Neural cell (in vitro differentiated cells): Measurements from ENCODE around the gene PRTFDC1.

Source experiments
- EZH2 ChIP-seq: fragments of 200-600, 300-800 bp; shearing (Covaris generic), sonication (generic); IDR thresholded peaks from 2 replicates; pipeline ENCODE4 v1.6.1; 2014; ENCODE audit warnings: antibody characterized with exemption, low read length, borderline replicate concordance, mild to moderate bottlenecking; ENCODE audit not compliant: insufficient read depth, poor library complexity, severe bottlenecking
- POLR2AphosphoS5 ChIP-seq: IDR thresholded peaks from 2 replicates; pipeline ENCODE4 v1.6.1; 2012
- TF ChIP-seq, protein P1 (sequence below): IDR thresholded peaks from 2 replicates; pipeline ENCODE4 v1.6.1; 2012; ENCODE audit warnings: borderline replicate concordance
- TF ChIP-seq, protein P2 (sequence below): fragments of 450-650 bp; IDR thresholded peaks from 2 replicates; pipeline ENCODE4 v1.5.1; 2014; ENCODE audit warnings: antibody characterized with exemption, mild to moderate bottlenecking, moderate library complexity; ENCODE audit not compliant: poor library complexity, severe bottlenecking

DNA sequence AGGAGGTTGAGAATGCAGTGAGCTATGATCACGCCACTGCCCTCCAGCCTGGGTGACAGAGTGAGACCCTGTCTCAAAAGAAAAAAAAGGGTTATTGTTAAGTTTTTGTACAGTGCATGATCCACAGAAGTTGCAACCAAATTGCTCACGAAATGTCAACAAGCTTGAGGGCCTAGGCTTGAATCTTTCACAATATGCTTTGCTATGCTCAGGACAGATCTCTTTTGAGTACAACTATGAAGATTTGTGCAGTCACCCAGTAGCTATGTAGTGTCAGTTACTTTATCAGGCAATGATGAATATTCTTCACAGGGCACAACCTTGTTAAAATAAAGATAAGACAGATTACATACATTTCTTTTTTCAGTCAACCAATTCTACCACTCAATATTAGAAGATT, 109.2 kb downstream of the PRTFDC1 start:
- TF ChIP-seq EZH2 (no peak), POLR2AphosphoS5 (no peak)
- TF ChIP-seq, protein P1, sequence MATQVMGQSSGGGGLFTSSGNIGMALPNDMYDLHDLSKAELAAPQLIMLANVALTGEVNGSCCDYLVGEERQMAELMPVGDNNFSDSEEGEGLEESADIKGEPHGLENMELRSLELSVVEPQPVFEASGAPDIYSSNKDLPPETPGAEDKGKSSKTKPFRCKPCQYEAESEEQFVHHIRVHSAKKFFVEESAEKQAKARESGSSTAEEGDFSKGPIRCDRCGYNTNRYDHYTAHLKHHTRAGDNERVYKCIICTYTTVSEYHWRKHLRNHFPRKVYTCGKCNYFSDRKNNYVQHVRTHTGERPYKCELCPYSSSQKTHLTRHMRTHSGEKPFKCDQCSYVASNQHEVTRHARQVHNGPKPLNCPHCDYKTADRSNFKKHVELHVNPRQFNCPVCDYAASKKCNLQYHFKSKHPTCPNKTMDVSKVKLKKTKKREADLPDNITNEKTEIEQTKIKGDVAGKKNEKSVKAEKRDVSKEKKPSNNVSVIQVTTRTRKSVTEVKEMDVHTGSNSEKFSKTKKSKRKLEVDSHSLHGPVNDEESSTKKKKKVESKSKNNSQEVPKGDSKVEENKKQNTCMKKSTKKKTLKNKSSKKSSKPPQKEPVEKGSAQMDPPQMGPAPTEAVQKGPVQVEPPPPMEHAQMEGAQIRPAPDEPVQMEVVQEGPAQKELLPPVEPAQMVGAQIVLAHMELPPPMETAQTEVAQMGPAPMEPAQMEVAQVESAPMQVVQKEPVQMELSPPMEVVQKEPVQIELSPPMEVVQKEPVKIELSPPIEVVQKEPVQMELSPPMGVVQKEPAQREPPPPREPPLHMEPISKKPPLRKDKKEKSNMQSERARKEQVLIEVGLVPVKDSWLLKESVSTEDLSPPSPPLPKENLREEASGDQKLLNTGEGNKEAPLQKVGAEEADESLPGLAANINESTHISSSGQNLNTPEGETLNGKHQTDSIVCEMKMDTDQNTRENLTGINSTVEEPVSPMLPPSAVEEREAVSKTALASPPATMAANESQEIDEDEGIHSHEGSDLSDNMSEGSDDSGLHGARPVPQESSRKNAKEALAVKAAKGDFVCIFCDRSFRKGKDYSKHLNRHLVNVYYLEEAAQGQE, result no peak
- TF ChIP-seq, protein P2, sequence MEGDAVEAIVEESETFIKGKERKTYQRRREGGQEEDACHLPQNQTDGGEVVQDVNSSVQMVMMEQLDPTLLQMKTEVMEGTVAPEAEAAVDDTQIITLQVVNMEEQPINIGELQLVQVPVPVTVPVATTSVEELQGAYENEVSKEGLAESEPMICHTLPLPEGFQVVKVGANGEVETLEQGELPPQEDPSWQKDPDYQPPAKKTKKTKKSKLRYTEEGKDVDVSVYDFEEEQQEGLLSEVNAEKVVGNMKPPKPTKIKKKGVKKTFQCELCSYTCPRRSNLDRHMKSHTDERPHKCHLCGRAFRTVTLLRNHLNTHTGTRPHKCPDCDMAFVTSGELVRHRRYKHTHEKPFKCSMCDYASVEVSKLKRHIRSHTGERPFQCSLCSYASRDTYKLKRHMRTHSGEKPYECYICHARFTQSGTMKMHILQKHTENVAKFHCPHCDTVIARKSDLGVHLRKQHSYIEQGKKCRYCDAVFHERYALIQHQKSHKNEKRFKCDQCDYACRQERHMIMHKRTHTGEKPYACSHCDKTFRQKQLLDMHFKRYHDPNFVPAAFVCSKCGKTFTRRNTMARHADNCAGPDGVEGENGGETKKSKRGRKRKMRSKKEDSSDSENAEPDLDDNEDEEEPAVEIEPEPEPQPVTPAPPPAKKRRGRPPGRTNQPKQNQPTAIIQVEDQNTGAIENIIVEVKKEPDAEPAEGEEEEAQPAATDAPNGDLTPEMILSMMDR, result no peak
